Stimulated activated CD8-positive, alpha-beta memory T cell treated with anti-CD3 and anti-CD28 coated beads, Interleukin-7, amount 100 ng/mL, for 24 hours (primary cell): ENCODE results near the gene FLNA.
"Not testable (repeated sequence)": the region's sequence is repeated elsewhere in the genome, so short reads cannot be mapped to it uniquely, and the experiment has no call there.

Source experiments
- DNase-seq: peaks from one replicate; pipeline ENCODE4 v3.0.0-alpha.2; 2020; ENCODE audit warnings: low read depth

Gene FLNA

GRCh38 chrX:154374313-154375155, at the start of gene FLNA:
Gene FLNA (minus strand): TSS chrX:154374634. CDS start chrX:154371245, 3,389 bp downstream.
- DNase-seq: no peak

- DNase-seq: no peak
These were observed 45.9 kb upstream of the FLNA start for GRCh38 chrX:154420402-154420756.

- no peak for DNase-seq
These were observed 45.4 kb upstream of the FLNA start for GRCh38 chrX:154419688-154420401.

- no peak for DNase-seq
These were observed 44.8 kb upstream of the FLNA start for GRCh38 chrX:154419189-154419588.

GRCh38 chrX:154417157-154417556, 42.7 kb upstream of the FLNA start:
- DNase-seq: no peak

GRCh38 chrX:154413142-154413541, 38.7 kb upstream of the FLNA start:
- DNase-seq: no peak

GRCh38 chrX:154412468-154412867, 38.0 kb upstream of the FLNA start:
- DNase-seq: no peak

GRCh38 chrX:154411981-154412340, 37.5 kb upstream of the FLNA start:
- DNase-seq: no peak

GRCh38 chrX:154409222-154409871, 34.9 kb upstream of the FLNA start, which contains the start of gene DNASE1L1:
Gene DNASE1L1 (minus strand): TSS chrX:154409254. CDS start chrX:154405568, 3,686 bp downstream.
- no peak for DNase-seq

- no peak for DNase-seq
These were observed 34.3 kb upstream of the FLNA start for GRCh38 chrX:154408659-154409221.

GRCh38 chrX:154404625-154405192, 30.3 kb upstream of the FLNA start:
- DNase-seq: no peak

- DNase-seq: no peak
These were observed 29.4 kb upstream of the FLNA start for GRCh38 chrX:154403858-154404257.

GRCh38 chrX:154403192-154403591, 28.8 kb upstream of the FLNA start:
- no peak for DNase-seq

GRCh38 chrX:154402622-154403127, 28.2 kb upstream of the FLNA start:
- no peak for DNase-seq

- DNase-seq: no peak
These were observed 27.6 kb upstream of the FLNA start for GRCh38 chrX:154401918-154402621.

GRCh38 chrX:154401045-154401799, 26.8 kb upstream of the FLNA start:
- DNase-seq: no peak

- DNase-seq: not testable (repeated sequence)
These were observed 26.0 kb upstream of the FLNA start for GRCh38 chrX:154400369-154400817.

- no peak for DNase-seq
These were observed 25.3 kb upstream of the FLNA start for GRCh38 chrX:154399527-154400368.
